Activated B cell treated with CpG ODN at 0.5 μM for 24 hours (primary cell): Measurements from ENCODE around the gene PLCG2. TPM values are rescaled to one million over a fixed set of nuclear protein-coding genes. Genes with fewer than 3 reads are reported as not detected.
A peak's percentile ranks its signal among the peaks of the same experiment; 100 is the strongest.

Experiments used
- ATAC-seq: fragments of 200-7000 bp; cut with Tn5 transposase; one replicate; pipeline ENCODE4 v1.10.0; 2021; ENCODE audit warnings: low read depth, mild to moderate bottlenecking, moderate library complexity
- CTCF ChIA-PET: fragments of 350-600 bp; sonication (Branson Sonifier 250); formaldehyde crosslinking; loops from one replicate; lab custom pipeline; 2021; ENCODE audit warnings: antibody characterized with exemption; lab: Charles Lee
- POLR2A ChIA-PET: fragments of 350-600 bp; sonication (Branson Sonifier 250); formaldehyde crosslinking; loops from one replicate; lab custom pipeline; 2021; ENCODE audit warnings: antibody characterized with exemption; lab: Charles Lee
- DNase-seq: peaks from one replicate; pipeline ENCODE4 v3.0.0; 2022
- H3K27ac Mint-ChIP-seq: one replicate; pipeline ENCODE4 v1.8.0; 2020; ENCODE audit warnings: mixed read lengths
- H3K27me3 Mint-ChIP-seq: one replicate; pipeline ENCODE4 v1.8.0; 2021; ENCODE audit warnings: mixed read lengths
- H3K36me3 Mint-ChIP-seq: one replicate; pipeline ENCODE4 v1.8.0; 2021; ENCODE audit warnings: low read depth, mixed read lengths
- H3K4me1 Mint-ChIP-seq: one replicate; pipeline ENCODE4 v1.8.0; 2021; ENCODE audit warnings: mixed read lengths
- H3K4me3 Mint-ChIP-seq: one replicate; pipeline ENCODE4 v1.8.0; 2020; ENCODE audit warnings: mild to moderate bottlenecking, mixed read lengths
- H3K9me3 Mint-ChIP-seq: one replicate; pipeline ENCODE4 v1.8.0; 2020; ENCODE audit warnings: mixed read lengths
- intact Hi-C: fragments of 100-400 bp; cut with micrococcal nuclease; formaldehyde crosslinking; loops from one replicate; pipeline ENCODE4 v1.15.1; 2024
- total RNA-seq: library from RNA; stranded (reverse); gene quantifications from 2 replicates; pipeline ENCODE4 v1.2.3, GENCODE V29; 2022
- TF ChIP-seq, protein P1 (sequence below): fragments of 200-600 bp; IDR thresholded peaks from one replicate; pipeline ENCODE4 v1.8.0; 2022; ENCODE audit warnings: antibody characterized with exemption, mild to moderate bottlenecking

Gene PLCG2
- total RNA-seq, 1 donor from 2014 or later = 525 TPM

DNA sequence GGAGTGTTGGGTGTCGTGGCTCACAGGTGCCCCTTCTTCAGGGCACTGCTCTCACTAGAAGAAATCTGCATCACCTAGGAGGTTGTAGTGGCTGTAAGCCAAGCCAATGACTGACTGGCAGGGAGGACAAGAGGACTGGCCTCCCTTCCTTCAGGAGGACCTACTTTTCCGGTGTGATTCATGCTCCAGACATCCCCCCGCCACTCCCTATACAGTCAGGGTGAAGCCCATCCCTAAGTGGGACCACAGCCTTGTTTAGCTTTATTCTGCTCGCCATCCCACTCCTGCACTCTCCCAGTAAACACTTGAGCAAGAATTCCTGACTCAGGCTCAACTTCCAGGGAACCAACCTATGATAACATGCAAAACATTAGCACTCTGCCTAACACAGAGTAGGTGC lies 67.0 kb downstream of the PLCG2 start:
- DNase-seq (no peak), ATAC-seq (no peak)
- Mint-ChIP-seq H3K27ac (no peak overlapping the region), H3K4me3 (no peak overlapping the region), H3K4me1 (peaks cover 95% of the 10 kb centered on the region), H3K27me3 (no peaks in the 10 kb centered on the region), H3K9me3 (no peaks in the 10 kb centered on the region), H3K36me3 (peaks cover 62% of the 10 kb centered on the region)
- TF ChIP-seq, protein P1, sequence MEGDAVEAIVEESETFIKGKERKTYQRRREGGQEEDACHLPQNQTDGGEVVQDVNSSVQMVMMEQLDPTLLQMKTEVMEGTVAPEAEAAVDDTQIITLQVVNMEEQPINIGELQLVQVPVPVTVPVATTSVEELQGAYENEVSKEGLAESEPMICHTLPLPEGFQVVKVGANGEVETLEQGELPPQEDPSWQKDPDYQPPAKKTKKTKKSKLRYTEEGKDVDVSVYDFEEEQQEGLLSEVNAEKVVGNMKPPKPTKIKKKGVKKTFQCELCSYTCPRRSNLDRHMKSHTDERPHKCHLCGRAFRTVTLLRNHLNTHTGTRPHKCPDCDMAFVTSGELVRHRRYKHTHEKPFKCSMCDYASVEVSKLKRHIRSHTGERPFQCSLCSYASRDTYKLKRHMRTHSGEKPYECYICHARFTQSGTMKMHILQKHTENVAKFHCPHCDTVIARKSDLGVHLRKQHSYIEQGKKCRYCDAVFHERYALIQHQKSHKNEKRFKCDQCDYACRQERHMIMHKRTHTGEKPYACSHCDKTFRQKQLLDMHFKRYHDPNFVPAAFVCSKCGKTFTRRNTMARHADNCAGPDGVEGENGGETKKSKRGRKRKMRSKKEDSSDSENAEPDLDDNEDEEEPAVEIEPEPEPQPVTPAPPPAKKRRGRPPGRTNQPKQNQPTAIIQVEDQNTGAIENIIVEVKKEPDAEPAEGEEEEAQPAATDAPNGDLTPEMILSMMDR = no peak
- ChIA-PET CTCF (no interaction called here), POLR2A (interaction anchor here (0.6 kb wide), 1 partner anchor 13 kb away, joined by 3 read pairs; no protein-coding TSS in a partner anchor)
- intact Hi-C loops = no loop called here

DNA sequence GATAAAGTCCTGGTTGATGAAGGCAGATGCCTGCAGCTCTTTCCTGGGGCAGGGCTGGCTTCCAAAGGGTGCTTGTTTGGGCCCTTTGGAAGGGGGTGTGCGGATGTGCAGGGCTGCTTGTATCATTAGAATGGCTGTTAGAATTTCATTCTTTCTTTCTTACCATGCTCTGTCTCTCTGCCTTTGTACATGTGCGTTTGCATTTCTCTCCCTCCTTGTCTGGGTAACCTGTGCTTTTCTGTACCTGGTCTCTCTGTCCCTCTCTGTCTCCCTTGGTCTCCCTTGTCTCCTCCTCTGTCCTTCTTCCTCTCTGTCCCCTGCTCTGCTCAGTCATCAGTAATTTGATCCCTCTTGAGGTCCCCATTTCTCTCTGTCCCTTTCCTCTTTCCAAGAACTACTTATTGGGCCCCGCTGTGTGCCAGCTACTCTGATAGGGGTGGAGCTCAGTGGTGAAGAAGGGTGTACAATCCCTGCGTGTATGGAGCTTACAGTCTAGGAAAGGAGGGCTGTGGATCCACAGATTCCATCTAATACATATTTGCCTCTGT lies 69.3 kb downstream of the PLCG2 start:
- Mint-ChIP-seq H3K4me1 (peaks cover 93% of the 10 kb centered on the region), H3K4me3 (no peak overlapping the region), H3K27ac (peak overlapping the region; percentile 38), H3K27me3 (no peaks in the 10 kb centered on the region), H3K36me3 (peaks cover 70% of the 10 kb centered on the region), H3K9me3 (no peaks in the 10 kb centered on the region)
- POLR2A ChIA-PET = interaction anchor here (0.6 to 1.7 kb wide), 4 partner anchors 9 to 69 kb away, joined by 3 to 5 read pairs (median 4); partner anchors contain the start of gene PLCG2
- ATAC-seq = no peak
- no peak for DNase-seq
- TF ChIP-seq, protein P1 = no peak
- intact Hi-C loops = no loop called here
- CTCF ChIA-PET = interaction anchor here (1.2 kb wide), 1 partner anchor 29 kb away, joined by 5 read pairs; no protein-coding TSS in a partner anchor

DNA sequence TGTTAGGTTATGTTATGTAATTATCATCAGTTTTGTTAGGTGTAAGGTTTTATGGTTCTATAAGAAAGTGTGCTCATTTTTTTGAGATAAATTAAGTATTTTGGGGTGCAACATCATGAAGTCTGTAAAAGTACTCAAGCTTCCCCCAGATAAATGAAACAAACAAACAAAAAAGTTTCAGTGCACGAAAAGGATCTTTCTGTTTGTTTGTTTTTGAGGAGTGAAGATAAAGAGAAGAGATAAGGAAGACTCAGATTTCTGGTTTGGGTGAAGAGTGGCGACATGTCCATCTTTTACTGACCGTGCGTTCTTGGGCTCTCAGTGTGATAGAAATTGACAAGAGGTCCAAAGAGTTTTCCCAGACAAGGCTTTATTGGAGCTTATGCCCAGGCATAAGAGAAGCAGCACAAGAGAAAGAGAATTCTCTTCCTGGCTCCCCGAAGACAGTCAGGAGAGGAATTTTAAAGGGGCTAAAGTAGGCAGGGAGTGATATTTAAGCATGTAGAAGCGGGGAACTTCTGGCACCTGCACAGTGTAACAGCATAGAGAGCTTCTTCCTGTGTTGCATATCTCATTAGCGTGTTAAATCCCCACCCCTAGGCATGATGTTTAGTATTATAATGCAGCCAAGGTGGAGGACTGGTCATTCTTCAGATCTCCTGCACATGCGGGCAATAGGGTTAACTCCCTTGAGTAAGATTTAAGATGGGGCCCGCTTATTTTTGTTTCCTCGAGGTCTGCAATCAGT lies 71.3 kb downstream of the PLCG2 start:
- POLR2A ChIA-PET = interaction anchor here (1.0 kb wide), 1 partner anchor 9 kb away, joined by 3 read pairs; no protein-coding TSS in a partner anchor

DNA sequence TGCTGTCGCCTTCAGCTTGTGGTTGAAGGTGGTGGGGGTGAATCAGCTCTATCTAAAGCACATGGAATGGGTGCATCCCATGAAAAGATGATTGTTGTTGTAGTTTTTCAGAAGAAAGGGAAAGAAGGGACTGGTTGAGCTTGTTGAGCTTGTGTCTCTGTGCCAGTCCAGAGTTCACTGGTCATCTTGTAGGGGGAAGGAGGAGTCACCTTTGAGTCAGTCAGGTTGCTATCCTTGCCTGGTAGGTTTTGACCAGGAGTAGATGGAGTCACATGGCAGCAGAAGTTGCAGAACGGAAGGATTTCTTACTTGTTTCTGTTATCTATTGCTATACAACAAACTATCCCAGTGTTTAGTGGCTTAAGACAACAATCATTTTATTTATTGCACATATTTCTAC lies 73.3 kb downstream of the PLCG2 start:
- Mint-ChIP-seq H3K27ac (peak overlapping the region; percentile 67), H3K9me3 (no peaks in the 10 kb centered on the region), H3K4me3 (no peak overlapping the region), H3K27me3 (no peaks in the 10 kb centered on the region), H3K4me1 (peaks cover 82% of the 10 kb centered on the region), H3K36me3 (peaks cover 73% of the 10 kb centered on the region)
- POLR2A ChIA-PET = interaction anchor here (0.7 to 1.5 kb wide), 3 partner anchors 9 to 33 kb away, joined by 5 to 7 read pairs (median 6); no protein-coding TSS in a partner anchor
- TF ChIP-seq, protein P1 = no peak
- ATAC-seq (no peak), DNase-seq (no peak)
- intact Hi-C loops = no loop called here
- CTCF ChIA-PET = interaction anchor here (0.6 to 1.2 kb wide), 2 partner anchors 10 to 39 kb away, joined by 3 read pairs; no protein-coding TSS in a partner anchor

More for the DNA sequence above, 71.3 kb downstream of the PLCG2 start:
- intact Hi-C loops = loop anchor here (1.0 kb wide), 1 partner anchor 8 kb away; no protein-coding TSS in a partner anchor
- DNase-seq (no peak), ATAC-seq (no peak)
- TF ChIP-seq, protein P1 = no peak
- CTCF ChIA-PET = no interaction called here
- peak overlapping the region; percentile 62 for H3K27ac Mint-ChIP-seq
- peak overlapping the region; percentile 24 for H3K4me3 Mint-ChIP-seq
- no peaks in the 10 kb centered on the region for H3K27me3 Mint-ChIP-seq
- no peaks in the 10 kb centered on the region for H3K9me3 Mint-ChIP-seq
- H3K4me1 Mint-ChIP-seq = peaks cover 88% of the 10 kb centered on the region
- H3K36me3 Mint-ChIP-seq = peaks cover 70% of the 10 kb centered on the region
